Measurements from ENCODE around the gene SDK1.

The SDK1 gene

GRCh38 chr7:3358991-3359390 lies 57.9 kb downstream of the SDK1 start:
- no peak overlapping the region for H3K4me3 ChIP-seq (ENCODE audit: low read depth in 1 of 2, low read length in 1 of 2)
- H3K27ac ChIP-seq = no peak overlapping the region
- H3K4me1 ChIP-seq (ENCODE audit: control insufficient read depth in 1 of 2, insufficient read depth in 1 of 2, low read depth in 1 of 2, low read length in 1 of 2) = no peaks in the 10 kb centered on the region
- TF ChIP-seq, protein P1, sequence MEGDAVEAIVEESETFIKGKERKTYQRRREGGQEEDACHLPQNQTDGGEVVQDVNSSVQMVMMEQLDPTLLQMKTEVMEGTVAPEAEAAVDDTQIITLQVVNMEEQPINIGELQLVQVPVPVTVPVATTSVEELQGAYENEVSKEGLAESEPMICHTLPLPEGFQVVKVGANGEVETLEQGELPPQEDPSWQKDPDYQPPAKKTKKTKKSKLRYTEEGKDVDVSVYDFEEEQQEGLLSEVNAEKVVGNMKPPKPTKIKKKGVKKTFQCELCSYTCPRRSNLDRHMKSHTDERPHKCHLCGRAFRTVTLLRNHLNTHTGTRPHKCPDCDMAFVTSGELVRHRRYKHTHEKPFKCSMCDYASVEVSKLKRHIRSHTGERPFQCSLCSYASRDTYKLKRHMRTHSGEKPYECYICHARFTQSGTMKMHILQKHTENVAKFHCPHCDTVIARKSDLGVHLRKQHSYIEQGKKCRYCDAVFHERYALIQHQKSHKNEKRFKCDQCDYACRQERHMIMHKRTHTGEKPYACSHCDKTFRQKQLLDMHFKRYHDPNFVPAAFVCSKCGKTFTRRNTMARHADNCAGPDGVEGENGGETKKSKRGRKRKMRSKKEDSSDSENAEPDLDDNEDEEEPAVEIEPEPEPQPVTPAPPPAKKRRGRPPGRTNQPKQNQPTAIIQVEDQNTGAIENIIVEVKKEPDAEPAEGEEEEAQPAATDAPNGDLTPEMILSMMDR (IDR thresholded peaks at IDR 0.05) = no peak
- no peaks in the 10 kb centered on the region for H3K27me3 ChIP-seq
- H3K9me3 ChIP-seq = no peaks in the 10 kb centered on the region
- no peaks in the 10 kb centered on the region for H3K36me3 ChIP-seq

GRCh38 chr7:3367261-3367660 lies 66.2 kb downstream of the SDK1 start:
- Histone ChIP-seq H3K27me3 (no peaks in the 10 kb centered on the region), H3K36me3 (no peaks in the 10 kb centered on the region), H3K4me1 (ENCODE audit: control insufficient read depth in 1 of 2, insufficient read depth in 1 of 2, low read depth in 1 of 2, low read length in 1 of 2) (peaks cover 8 to 23% of the 10 kb centered on the region in 2 experiments), H3K4me3 (ENCODE audit: low read depth in 1 of 2, low read length in 1 of 2) (no peak overlapping the region), H3K27ac (no peak overlapping the region), H3K9me3 (no peaks in the 10 kb centered on the region)
- TF ChIP-seq, protein P1 (IDR thresholded peaks at IDR 0.05) = no peak

- H3K27me3 ChIP-seq = no peaks in the 10 kb centered on the region
- peaks cover 19 to 33% of the 10 kb centered on the region in 2 experiments for H3K4me1 ChIP-seq (ENCODE audit: control insufficient read depth in 1 of 2, insufficient read depth in 1 of 2, low read depth in 1 of 2, low read length in 1 of 2)
- no peaks in the 10 kb centered on the region for H3K9me3 ChIP-seq
- no peaks in the 10 kb centered on the region for H3K36me3 ChIP-seq
- H3K27ac ChIP-seq = no peak overlapping the region
- no peak overlapping the region for H3K4me3 ChIP-seq (ENCODE audit: low read depth in 1 of 2, low read length in 1 of 2)
- TF ChIP-seq, protein P1 (IDR thresholded peaks at IDR 0.05) = no peak
These were observed 69.2 kb downstream of the SDK1 start for GRCh38 chr7:3370068-3370830.

DNA sequence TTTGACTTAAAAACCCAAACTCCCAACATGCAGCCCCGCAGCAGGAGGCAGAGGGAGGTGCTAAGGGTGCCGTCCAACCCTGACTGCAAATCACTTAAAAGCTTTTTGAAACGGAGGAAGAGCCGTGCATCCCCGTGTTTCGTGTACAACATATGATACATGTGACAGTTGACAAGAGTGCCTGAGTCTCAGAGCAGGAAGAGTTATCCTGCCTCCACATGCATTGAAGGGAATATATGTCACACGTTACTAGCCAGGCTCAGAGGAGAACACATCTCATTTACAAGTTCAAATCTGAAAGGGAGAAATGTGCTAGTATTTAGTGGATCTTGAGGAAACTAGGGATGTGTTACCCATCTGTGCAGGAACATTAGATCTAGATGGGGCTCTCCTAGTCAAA lies 69.9 kb downstream of the SDK1 start:
- Histone ChIP-seq H3K36me3 (no peaks in the 10 kb centered on the region), H3K27ac (no peak overlapping the region), H3K27me3 (no peaks in the 10 kb centered on the region), H3K4me1 (ENCODE audit: control insufficient read depth in 1 of 2, insufficient read depth in 1 of 2, low read depth in 1 of 2, low read length in 1 of 2) (peaks cover 19 to 34% of the 10 kb centered on the region in 2 experiments), H3K4me3 (ENCODE audit: low read depth in 1 of 2, low read length in 1 of 2) (no peak overlapping the region), H3K9me3 (no peaks in the 10 kb centered on the region)
- TF ChIP-seq, protein P1 (IDR thresholded peaks at IDR 0.05) = no peak

- TF ChIP-seq, protein P1 (IDR thresholded peaks at IDR 0.05) = no peak
- Histone ChIP-seq H3K4me3 (ENCODE audit: low read depth in 1 of 2, low read length in 1 of 2) (no peak overlapping the region), H3K4me1 (ENCODE audit: control insufficient read depth in 1 of 2, insufficient read depth in 1 of 2, low read depth in 1 of 2, low read length in 1 of 2) (peaks cover 19 to 30% of the 10 kb centered on the region in 2 experiments), H3K36me3 (no peaks in the 10 kb centered on the region), H3K9me3 (no peaks in the 10 kb centered on the region), H3K27ac (no peak overlapping the region), H3K27me3 (no peaks in the 10 kb centered on the region)
These were observed 70.5 kb downstream of the SDK1 start for GRCh38 chr7:3371601-3372000.
